IPS-18a (cell line): ENCODE measurements around the gene ZCRB1.

ENCODE experiments used
- H3K27ac ChIP-seq: one replicate; pipeline ENCODE4 v1.5.1; 2013; ENCODE audit warnings: low read length
- H3K27me3 ChIP-seq: one replicate; pipeline ENCODE4 v1.6.1; 2013; ENCODE audit warnings: mild to moderate bottlenecking, low read length; ENCODE audit not compliant: control insufficient read depth, insufficient read depth
- H3K36me3 ChIP-seq: one replicate; pipeline ENCODE4 v1.6.1; 2013; ENCODE audit warnings: low read depth, low read length; ENCODE audit not compliant: control insufficient read depth
- H3K4me1 ChIP-seq: one replicate; pipeline ENCODE4 v1.6.1; 2013; ENCODE audit warnings: low read depth, low read length; ENCODE audit not compliant: control insufficient read depth
- H3K4me3 ChIP-seq: one replicate; pipeline ENCODE4 v1.5.1; 2013; ENCODE audit warnings: low read length
- H3K9ac ChIP-seq: one replicate; pipeline ENCODE4 v1.6.1; 2013; ENCODE audit warnings: mild to moderate bottlenecking, low read length, moderate library complexity
- H3K9me3 ChIP-seq: one replicate; pipeline ENCODE4 v1.6.1; 2013; ENCODE audit warnings: low read depth, low read length; ENCODE audit not compliant: control insufficient read depth

The ZCRB1 gene

GRCh38 chr12:42273706-42274105 is 52.2 kb downstream of the ZCRB1 start:
- Histone ChIP-seq H3K27ac (no peak overlapping the region), H3K4me1 (no peaks in the 10 kb centered on the region), H3K36me3 (no peaks in the 10 kb centered on the region), H3K27me3 (no peaks in the 10 kb centered on the region), H3K9ac (no peak overlapping the region), H3K4me3 (no peak overlapping the region), H3K9me3 (no peaks in the 10 kb centered on the region)

- Histone ChIP-seq H3K4me3 (no peak overlapping the region), H3K36me3 (no peaks in the 10 kb centered on the region), H3K27ac (no peak overlapping the region)
Observed at GRCh38 chr12:42270596-42270995, 55.3 kb downstream of the ZCRB1 start.

GRCh38 chr12:42267413-42268190 is 58.3 kb downstream of the ZCRB1 start:
- Histone ChIP-seq H3K4me3 (no peak overlapping the region), H3K9me3 (no peaks in the 10 kb centered on the region), H3K27me3 (no peaks in the 10 kb centered on the region), H3K27ac (no peak overlapping the region), H3K4me1 (no peaks in the 10 kb centered on the region), H3K9ac (no peak overlapping the region), H3K36me3 (no peaks in the 10 kb centered on the region)

More at GRCh38 chr12:42270596-42270995, 55.3 kb downstream of the ZCRB1 start:
- Histone ChIP-seq H3K9ac (no peak overlapping the region), H3K9me3 (no peaks in the 10 kb centered on the region), H3K27me3 (no peaks in the 10 kb centered on the region), H3K4me1 (no peaks in the 10 kb centered on the region)

GRCh38 chr12:42266579-42267230 is 59.2 kb downstream of the ZCRB1 start:
- Histone ChIP-seq H3K4me1 (no peaks in the 10 kb centered on the region), H3K9ac (no peak overlapping the region), H3K4me3 (no peak overlapping the region), H3K27ac (no peak overlapping the region), H3K36me3 (no peaks in the 10 kb centered on the region), H3K27me3 (no peaks in the 10 kb centered on the region), H3K9me3 (no peaks in the 10 kb centered on the region)

- Histone ChIP-seq H3K27ac (no peak overlapping the region), H3K4me3 (no peak overlapping the region), H3K9ac (no peak overlapping the region)
Observed at GRCh38 chr12:42262271-42262670, 63.6 kb downstream of the ZCRB1 start.

More at GRCh38 chr12:42262271-42262670, 63.6 kb downstream of the ZCRB1 start:
- no peaks in the 10 kb centered on the region for H3K9me3 ChIP-seq
- H3K27me3 ChIP-seq, result no peaks in the 10 kb centered on the region
- H3K4me1 ChIP-seq, result no peaks in the 10 kb centered on the region
- no peaks in the 10 kb centered on the region for H3K36me3 ChIP-seq
